A673 (cell line): ENCODE results near the gene RNF41. TPM values are rescaled to one million over a fixed set of nuclear protein-coding genes. Genes with fewer than 3 reads are reported as not detected.

Experiments used
- BruUV-seq: library from RNA; stranded (reverse); fragments of 400-500 nt; replicated peaks from 2 replicates; lab custom pipeline; 2021; lab: Mats Ljungman, UMichigan
- CTCF ChIA-PET: fragments of 300-600 bp; sonication (Branson Sonifier 250); formaldehyde crosslinking; loops from one replicate; lab custom pipeline; 2022; ENCODE audit warnings: antibody characterized with exemption; lab: Charles Lee
- POLR2A ChIA-PET: fragments of 300-600 bp; sonication (Branson Sonifier 250); formaldehyde crosslinking; loops from one replicate; lab custom pipeline; 2022; ENCODE audit warnings: antibody characterized with exemption; ENCODE audit not compliant: low non-redundant PET; lab: Charles Lee
- DNase-seq: peaks from one replicate; pipeline ENCODE4 v3.0.0-alpha.2; 2015; ENCODE audit warnings: low spot score
- H3K27ac ChIP-seq: fragments of 200-600 bp; sonication (generic); 2 replicates; pipeline ENCODE4 v1.5.1; 2016; ENCODE audit warnings: mixed run types, low read depth, mild to moderate bottlenecking, mixed read lengths, antibody characterized with exemption, low read length; ENCODE audit not compliant: poor library complexity, severe bottlenecking
- H3K27me3 ChIP-seq: fragments of 200-600 bp; sonication (generic); replicated peaks from 2 replicates; pipeline ENCODE4 v1.6.1; 2017; ENCODE audit warnings: mixed run types, low read depth, mild to moderate bottlenecking, mixed read lengths, antibody characterized with exemption, low read length; ENCODE audit not compliant: insufficient read depth, poor library complexity
- H3K36me3 ChIP-seq: fragments of 200-600 bp; sonication (generic); 2 replicates; pipeline ENCODE4 v1.6.1; 2016; ENCODE audit warnings: mixed run types, mild to moderate bottlenecking, mixed read lengths, antibody characterized with exemption, low read length; ENCODE audit not compliant: insufficient read depth, poor library complexity, severe bottlenecking
- H3K4me1 ChIP-seq: fragments of 200-600 bp; sonication (generic); 2 replicates; pipeline ENCODE4 v1.6.1; 2017; ENCODE audit warnings: mixed run types, mild to moderate bottlenecking, mixed read lengths, antibody characterized with exemption, low read length; ENCODE audit not compliant: insufficient read depth, poor library complexity, severe bottlenecking
- H3K4me3 ChIP-seq: fragments of 200-600 bp; sonication (generic); 2 replicates; pipeline ENCODE4 v1.5.1; 2016; ENCODE audit warnings: low read depth, mixed run types, mild to moderate bottlenecking, mixed read lengths, low read length; ENCODE audit not compliant: poor library complexity, severe bottlenecking
- H3K9me3 ChIP-seq: fragments of 200-600 bp; sonication (generic); 2 replicates; pipeline ENCODE4 v1.6.1; 2016; ENCODE audit warnings: mixed run types, low read depth, mild to moderate bottlenecking, mixed read lengths, antibody characterized with exemption, low read length; ENCODE audit not compliant: poor library complexity, severe bottlenecking
- EZH2 ChIP-seq: fragments of 200-600 bp; sonication (generic); IDR thresholded peaks from 2 replicates; pipeline ENCODE4 v1.6.1; 2017; ENCODE audit warnings: borderline replicate concordance, low read depth, mild to moderate bottlenecking, mixed read lengths, antibody characterized with exemption, low read length; ENCODE audit not compliant: poor library complexity, severe bottlenecking
- intact Hi-C: fragments of 100-400 bp; cut with micrococcal nuclease; formaldehyde crosslinking; loops from one replicate; pipeline ENCODE4 v1.10.0; 2022; ENCODE audit not compliant: unreplicated experiment
- total RNA-seq: library from RNA; stranded (reverse); gene quantifications from 2 replicates; pipeline ENCODE4 v1.2.3, GENCODE V29; 2021
- TF ChIP-seq, protein P1 (sequence below): fragments of 300-800, 200-600 bp; sonication (generic); conservative IDR thresholded peaks from 2 replicates; pipeline ENCODE4 v1.5.1; 2017; ENCODE audit warnings: low read depth, mild to moderate bottlenecking, antibody characterized with exemption, low read length, moderate library complexity, mixed read lengths

RNF41 gene
- total RNA-seq, 1 experiment from 2014 or later: 48.1 TPM

GRCh38 chr12:56223571-56224101, 1.9 kb upstream of the RNF41 start:
- no peaks in the 10 kb centered on the region for H3K27me3 ChIP-seq
- peak overlapping the region; percentile 72 for H3K27ac ChIP-seq
- ChIA-PET CTCF (interaction anchor here (0.7 kb wide), 1 partner anchor 251 kb away, joined by 4 read pairs; no protein-coding TSS in a partner anchor), POLR2A (interaction anchor here (0.7 kb wide), 1 partner anchor 134 kb away, joined by 4 read pairs; no protein-coding TSS in a partner anchor)
- TF ChIP-seq, protein P1, sequence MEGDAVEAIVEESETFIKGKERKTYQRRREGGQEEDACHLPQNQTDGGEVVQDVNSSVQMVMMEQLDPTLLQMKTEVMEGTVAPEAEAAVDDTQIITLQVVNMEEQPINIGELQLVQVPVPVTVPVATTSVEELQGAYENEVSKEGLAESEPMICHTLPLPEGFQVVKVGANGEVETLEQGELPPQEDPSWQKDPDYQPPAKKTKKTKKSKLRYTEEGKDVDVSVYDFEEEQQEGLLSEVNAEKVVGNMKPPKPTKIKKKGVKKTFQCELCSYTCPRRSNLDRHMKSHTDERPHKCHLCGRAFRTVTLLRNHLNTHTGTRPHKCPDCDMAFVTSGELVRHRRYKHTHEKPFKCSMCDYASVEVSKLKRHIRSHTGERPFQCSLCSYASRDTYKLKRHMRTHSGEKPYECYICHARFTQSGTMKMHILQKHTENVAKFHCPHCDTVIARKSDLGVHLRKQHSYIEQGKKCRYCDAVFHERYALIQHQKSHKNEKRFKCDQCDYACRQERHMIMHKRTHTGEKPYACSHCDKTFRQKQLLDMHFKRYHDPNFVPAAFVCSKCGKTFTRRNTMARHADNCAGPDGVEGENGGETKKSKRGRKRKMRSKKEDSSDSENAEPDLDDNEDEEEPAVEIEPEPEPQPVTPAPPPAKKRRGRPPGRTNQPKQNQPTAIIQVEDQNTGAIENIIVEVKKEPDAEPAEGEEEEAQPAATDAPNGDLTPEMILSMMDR: no peak
- TF ChIP-seq EZH2: no peak
- intact Hi-C loops: loop anchor here (1.0 to 5.0 kb wide), 3 partner anchors 30 to 105 kb away; partner anchors contain the start of genes ANKRD52 and ZC3H10
- H3K36me3 ChIP-seq: no peaks in the 10 kb centered on the region
- no TSS peak for BruUV-seq
- H3K9me3 ChIP-seq: no peaks in the 10 kb centered on the region
- H3K4me3 ChIP-seq: peak overlapping the region; percentile 65
- no peak for DNase-seq
- peaks cover 5% of the 10 kb centered on the region for H3K4me1 ChIP-seq

- no peaks in the 10 kb centered on the region for H3K27me3 ChIP-seq
- intact Hi-C loops: loop anchor here (2.0 to 5.0 kb wide), 2 partner anchors 35 to 104 kb away; partner anchors contain the start of genes ANKRD52 and ZC3H10
- H3K36me3 ChIP-seq: no peaks in the 10 kb centered on the region
- peak overlapping the region; percentile 78 for H3K4me3 ChIP-seq
- CTCF ChIA-PET: interaction anchor here (2.2 to 2.3 kb wide), 2 partner anchors 16 to 33 kb away, joined by 16 to 17 read pairs; partner anchors contain the start of gene SMARCC2
- H3K27ac ChIP-seq: peak overlapping the region; percentile 90
- peaks cover 5% of the 10 kb centered on the region for H3K4me1 ChIP-seq
- POLR2A ChIA-PET: interaction anchor here (0.6 kb wide), 1 partner anchor 26 kb away, joined by 14 read pairs; no protein-coding TSS in a partner anchor
- peak; percentile 16 for DNase-seq
- no TSS peak for BruUV-seq
- TF ChIP-seq, protein P1: no peak
- TF ChIP-seq EZH2: no peak
- H3K9me3 ChIP-seq: no peaks in the 10 kb centered on the region
Measured at GRCh38 chr12:56222531-56222895, 791 bp upstream of the RNF41 start.

DNA sequence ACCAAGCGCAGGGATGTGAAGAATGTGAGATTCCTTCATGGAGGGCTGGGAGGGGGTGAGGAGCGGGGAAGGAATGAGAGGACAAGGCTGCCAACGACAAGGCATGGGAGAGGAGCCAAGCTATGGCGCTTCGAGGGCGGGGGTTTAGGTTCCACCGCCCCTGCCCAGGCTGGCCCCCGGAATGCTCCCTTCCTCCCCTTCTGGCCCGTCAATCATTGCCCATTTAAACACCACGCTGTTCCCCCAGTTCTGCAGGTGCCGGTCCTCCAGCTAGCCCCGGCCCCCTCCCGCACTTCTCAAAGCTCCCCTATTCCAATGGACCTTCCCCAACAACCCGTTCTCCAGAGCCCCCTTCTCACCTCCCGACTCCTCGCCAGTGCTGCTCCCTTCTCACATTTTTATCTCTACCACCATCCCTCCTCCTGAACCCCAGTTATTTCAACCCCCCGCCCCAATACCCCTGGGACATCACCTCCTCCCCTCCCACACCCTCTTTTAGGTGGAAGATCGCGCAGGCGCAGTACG, 428 bp downstream of the RNF41 start:
- ChIA-PET CTCF (interaction anchor here (2.2 to 2.3 kb wide), 2 partner anchors 15 to 32 kb away, joined by 16 to 17 read pairs; partner anchors contain the start of gene SMARCC2), POLR2A (interaction anchor here (0.5 to 0.7 kb wide), 2 partner anchors 155 to 1830 kb away, joined by 3 to 18 read pairs; no protein-coding TSS in a partner anchor)
- Histone ChIP-seq H3K36me3 (no peaks in the 10 kb centered on the region), H3K9me3 (no peaks in the 10 kb centered on the region), H3K4me1 (peaks cover 5% of the 10 kb centered on the region), H3K27me3 (no peaks in the 10 kb centered on the region), H3K27ac (peak overlapping the region; percentile 90), H3K4me3 (peak overlapping the region; percentile 78)
- TF ChIP-seq EZH2: no peak
- TF ChIP-seq, protein P1: no peak
- intact Hi-C loops: loop anchor here (5.0 kb wide), 1 partner anchor 36 kb away; the partner anchor contains the start of gene ANKRD52
- TSS peak; percentile 88 for BruUV-seq
- DNase-seq: peak; percentile 68
